ENCODE data around the gene PLEKHO1.
A peak's percentile ranks its signal among the peaks of the same experiment; 100 is the strongest.

The PLEKHO1 gene

DNA sequence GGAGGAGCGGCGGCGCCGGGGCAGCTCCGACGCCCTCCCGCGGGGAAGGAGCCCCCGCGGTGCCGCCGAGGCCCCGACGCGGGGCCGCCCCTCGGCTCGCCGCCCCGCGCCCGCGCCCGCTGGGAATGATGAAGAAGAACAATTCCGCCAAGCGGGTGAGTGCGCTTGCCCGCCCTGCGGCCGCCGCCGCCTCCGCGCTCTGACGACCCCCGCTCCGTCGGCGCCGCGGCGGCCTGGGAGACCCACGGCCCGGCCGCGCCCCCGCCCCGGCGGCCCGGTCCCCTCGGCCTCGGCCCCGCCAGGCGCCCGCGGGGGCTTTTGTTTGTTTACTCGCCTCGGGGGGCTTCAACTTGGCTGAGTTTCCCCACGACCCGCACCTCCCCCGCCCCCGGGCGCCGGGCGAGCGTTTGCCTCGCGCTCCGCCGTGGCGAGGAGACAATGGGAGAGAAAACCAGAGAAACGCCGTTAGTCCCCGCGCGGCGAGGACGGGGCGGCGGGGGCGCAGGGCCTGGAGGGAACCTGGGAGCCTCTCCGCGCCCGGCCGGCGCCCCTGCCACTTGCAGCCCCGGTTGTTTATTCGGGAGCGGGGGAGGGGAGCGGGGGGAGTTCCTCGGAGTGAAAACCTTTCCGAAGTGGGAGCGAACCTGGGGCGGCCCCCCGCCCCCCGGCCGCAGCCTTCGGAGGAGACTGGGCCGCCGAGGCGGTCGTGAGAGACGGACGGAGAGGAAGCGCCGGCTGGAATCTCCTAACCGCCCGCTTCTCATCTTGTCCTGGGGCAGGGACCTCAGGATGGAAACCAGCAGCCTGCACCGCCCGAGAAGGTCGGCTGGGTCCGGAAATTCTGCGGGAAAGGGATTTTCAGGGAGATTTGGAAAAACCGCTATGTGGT is 661 bp downstream of the PLEKHO1 start:
- DNase-seq (ENCODE audit: low read depth): peak; percentile 8

DNA sequence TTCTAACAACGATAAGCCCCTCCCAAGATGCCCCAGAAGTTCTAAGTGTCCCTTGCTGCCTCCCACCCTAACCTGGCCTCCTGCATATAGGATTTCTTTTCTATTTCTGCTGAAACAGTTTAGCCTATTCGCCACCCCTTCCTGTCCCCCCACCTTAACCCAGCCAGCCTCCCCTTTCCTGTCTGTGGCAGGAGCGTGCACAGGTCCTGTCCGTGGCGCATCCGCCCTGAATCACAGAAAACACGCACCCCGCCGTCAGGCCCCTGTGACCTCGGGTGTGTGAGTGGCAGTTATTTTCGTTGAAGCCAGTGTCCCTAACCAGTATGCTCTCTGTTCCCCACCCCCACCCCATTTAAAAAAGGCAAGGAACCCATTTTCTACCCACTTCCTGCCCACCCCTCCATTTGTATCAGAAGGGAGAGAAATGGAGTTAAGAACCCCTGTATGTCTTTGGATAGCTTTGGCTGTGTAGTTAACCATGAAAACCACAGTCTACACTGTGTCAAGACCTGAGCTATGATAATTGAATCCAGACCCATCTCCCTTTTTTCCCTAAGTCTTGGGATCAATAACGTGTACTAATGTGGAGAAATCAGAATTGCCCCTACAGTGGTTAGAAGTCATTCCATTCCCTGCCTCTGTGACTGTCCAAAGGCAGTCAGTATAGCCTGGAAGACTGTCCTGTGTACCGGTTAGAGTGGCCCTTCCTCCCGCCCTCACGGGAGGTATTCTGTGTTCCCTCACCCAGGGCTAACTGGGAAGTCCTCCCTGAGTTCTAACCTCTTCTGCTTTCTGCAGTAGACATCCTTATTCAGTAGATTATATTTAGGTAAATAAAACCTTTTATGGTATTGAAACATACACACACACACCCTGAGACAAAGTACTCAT is 1.8 kb downstream of the PLEKHO1 start:
- peak; percentile 54 for DNase-seq (ENCODE audit: low read depth)

DNA sequence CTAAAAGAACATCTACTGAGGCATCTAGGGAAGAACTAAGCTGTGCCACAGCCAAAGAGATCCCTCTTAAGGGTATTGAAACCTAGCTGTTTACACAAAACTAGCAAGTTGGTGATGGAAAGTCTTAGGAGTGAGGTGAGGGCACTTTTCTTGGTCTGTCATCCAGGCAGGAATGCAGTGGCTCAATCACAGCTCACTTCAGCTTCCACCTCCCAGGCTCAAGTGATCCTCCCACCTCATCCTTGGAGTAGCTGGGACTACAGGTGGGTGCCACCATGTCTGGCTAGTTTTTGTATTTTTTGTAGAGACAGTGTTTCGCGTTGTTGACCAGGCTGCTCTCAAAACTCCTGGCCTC is 2.4 kb downstream of the PLEKHO1 start:
- DNase-seq (ENCODE audit: low read depth): no peak

DNA sequence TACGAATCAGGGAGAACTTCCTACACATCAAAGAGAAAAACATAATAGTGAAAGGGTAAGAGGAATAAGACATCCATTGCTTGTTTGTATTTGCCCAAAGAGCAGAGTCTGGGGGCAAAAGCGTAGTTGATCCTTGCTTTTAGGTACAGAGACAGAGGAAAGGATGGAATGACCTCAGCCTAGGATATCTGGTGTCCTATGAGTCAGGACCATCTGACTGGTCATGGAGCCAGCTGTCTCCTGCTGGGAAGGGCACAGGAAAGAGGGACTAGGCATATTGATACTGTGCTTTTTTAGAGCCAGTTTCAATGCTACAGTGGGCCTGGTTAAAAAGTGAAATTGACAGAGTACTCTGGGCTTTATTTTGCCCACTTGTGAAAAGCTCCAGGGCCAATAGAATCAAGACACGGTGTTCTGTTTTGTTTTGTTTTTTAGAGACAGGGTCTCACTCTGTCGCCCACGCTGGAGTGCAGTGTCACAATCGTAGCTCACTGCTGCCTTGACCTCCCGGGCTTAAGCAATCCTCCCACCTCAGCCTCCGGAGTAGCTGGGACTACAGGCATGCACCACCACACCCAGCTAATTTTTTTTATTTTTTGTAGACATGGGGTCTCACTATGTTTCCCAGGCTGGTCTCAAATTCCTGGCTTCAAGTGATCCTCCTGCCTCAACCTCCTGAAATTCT is 3.2 kb downstream of the PLEKHO1 start:
- DNase-seq (ENCODE audit: low read depth): no peak

DNA sequence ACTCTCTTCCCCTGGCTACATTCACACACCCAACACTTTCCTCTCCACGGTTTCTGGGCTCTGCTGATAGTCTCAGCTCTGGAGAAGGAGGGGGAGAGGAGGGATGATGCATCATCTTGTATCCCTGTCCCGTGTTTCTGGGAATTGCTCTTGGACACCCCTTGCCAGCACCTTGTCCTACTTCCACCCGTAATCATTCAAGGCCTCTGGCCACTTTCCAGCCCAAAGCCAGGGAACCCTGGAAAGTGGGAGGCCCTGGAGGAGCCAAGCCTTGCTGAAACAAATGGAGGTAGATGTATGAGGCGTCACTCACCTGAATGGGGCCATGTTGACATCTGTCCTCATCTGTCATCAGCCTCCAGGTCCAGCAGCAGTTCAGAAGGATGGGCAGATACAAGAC is 4.4 kb downstream of the PLEKHO1 start:
- DNase-seq (ENCODE audit: low read depth): no peak

DNA sequence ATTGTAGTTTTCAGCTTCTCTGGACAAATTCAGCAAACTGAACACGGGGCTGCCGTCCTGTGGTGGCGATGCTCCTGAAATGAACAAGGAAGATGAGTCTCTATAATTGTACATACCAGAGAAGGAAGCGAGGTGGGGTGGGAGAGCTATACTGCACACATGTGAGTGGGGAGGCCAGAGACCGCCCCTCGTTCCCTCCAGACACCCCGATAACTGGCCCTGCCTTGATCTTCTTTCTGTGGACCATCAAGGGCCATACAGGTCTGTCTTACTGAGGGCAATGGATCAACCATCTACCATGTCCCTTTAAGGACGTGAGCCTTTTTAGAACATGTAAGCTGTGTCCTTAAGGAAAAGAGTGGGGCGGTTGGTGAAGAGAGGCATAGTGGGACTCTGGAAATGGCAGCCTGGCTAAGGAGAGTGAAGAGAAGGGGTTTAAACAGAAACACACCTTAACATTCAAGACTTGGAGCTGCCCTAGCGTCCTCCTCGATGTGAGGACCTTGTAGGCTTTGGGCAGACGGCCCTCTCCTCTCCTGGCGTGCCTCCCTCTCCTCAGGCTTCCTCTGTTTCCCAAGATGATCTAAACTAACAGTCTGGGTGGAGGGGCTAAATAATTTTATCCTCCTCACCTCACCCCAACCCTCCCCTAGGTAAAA is 5.8 kb downstream of the PLEKHO1 start:
- DNase-seq (ENCODE audit: low read depth): no peak

DNA sequence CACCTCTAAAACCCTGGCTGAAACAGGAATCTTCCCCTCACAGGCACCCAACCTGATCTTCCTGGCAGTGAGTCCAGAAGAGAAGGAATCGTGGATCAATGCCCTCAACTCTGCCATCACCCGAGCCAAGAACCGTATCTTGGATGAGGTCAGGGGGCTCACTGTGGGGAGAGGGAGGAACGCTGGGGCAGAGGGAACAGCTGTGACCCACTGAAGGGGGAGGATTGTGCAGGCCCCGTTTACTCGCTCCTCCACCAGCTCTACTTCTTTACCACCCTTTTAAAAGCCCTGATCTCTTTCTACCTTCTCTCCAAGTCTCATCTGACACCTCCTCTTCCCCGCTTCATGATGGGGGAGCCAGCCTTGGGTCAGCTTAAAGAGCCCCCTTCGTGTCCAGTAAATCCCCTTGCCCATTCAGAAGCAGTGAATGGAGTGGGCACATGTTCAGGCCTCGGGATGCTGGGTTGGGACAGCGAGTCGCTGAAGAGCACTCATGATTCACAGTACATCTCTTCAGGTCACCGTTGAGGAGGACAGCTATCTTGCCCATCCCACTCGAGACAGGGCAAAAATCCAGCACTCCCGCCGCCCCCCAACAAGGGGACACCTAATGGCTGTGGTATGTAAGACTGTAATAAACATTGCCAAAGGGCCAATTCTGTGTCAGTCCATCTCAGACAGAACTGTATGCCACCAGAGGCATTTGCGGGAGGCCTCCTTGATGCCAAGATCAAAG is 7.3 kb downstream of the PLEKHO1 start:
- no peak for DNase-seq (ENCODE audit: low read depth)

DNA sequence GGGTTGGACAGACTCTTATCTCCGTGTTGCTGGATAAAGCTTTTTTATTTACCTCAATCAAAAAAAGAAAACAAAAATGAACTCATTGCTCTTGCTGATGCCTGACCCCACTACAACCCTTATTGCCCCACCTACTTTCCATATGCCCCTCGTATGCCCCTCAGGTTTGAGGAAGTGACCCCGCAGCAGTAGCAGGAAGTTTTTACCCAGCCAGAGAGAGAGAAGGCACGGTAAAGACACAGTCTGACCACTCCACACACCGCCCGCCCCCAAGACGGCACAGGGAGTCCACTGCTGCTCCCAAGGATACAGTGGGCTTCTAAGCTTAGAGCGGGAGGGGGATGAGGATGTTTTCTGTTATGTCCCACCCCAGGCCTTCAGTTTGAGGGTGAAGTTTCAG is 9.8 kb downstream of the PLEKHO1 start:
- no peak for DNase-seq (ENCODE audit: low read depth)

DNA sequence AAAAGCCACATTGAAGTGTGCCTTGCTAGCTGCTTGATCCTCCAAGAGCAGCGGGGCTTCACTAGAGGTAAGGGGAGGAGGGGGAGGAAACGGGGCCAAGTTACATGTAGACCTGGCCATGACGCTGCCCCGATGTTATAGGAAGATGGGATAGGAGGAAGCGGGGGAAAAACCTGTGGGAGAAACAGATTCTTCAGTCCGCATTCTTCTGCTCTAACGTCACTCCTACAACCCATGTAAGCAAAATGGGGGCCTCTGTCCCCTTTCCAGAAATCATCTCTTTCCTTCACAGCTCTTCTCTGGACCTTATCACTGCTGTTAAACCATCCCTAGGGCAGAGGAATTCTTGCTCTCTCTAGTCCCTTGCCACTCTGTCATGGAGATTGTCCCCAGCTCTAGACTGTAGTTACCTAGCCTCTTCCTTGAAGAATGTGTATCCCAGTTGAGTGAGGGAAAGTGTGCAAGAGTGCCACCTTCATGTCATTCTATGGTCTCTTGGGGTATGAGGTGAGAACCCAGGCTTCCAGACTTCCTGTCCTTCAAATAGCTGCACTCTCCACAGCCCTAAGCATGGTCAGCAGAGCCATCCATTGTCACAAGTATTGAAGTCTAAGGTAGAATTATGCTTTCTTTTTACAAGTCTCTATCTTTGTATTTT is 11.4 kb downstream of the PLEKHO1 start:
- DNase-seq (ENCODE audit: low read depth): no peak

DNA sequence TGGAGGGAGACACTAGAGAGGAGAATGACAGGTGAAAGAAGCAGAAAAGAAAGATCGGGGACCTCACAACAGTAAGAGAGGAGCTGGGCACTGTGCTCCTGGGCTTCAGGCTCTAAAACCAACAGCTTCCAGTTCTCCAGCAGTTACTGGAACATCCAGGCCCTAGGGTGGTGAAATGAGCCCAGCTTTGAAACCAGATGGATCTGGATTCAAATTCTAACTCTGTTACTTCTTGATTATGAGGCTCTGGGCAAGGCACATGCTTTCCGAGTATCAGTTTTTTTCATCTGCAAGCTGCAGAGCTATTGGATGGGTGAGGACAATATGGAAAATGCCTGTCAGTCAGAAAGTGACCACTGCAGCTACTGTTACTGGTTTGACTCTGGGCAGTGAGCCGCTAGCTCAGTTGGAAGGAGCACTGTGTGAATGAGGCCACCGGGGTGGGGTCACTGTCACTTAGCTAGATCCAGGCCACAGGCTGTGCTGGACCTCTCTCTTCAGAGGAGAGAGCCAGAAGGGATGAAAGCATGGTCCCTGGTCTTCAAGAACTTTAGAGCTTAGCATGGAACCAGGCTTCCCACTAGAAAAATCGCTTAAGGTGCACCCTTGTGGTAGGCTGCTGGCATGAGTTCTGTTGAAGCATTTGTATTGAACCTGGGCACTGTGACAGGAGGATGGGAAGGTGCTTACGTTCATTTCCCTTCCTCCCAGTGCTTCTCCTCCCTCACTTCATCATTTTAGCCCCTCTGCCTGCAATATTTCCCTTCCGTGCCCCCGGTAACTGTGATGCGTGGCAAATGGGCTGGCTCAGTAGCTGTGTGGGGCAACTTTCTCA is 12.2 kb downstream of the PLEKHO1 start:
- no peak for DNase-seq (ENCODE audit: low read depth)

DNA sequence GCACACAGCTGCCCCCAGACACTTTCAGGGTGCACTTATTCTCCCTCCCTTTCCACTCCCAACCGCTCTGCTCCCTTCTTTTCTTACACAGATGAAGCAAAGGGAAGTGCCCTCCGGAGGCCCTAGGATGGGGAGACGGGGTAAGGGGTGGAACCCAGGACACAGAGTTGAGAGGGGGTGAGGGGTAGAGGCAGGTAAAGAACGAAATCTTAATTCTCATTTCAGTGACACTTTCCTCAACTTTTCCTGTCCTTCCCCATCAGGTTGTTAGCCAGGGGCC is 12.8 kb downstream of the PLEKHO1 start:
- DNase-seq (ENCODE audit: low read depth): no peak

DNA sequence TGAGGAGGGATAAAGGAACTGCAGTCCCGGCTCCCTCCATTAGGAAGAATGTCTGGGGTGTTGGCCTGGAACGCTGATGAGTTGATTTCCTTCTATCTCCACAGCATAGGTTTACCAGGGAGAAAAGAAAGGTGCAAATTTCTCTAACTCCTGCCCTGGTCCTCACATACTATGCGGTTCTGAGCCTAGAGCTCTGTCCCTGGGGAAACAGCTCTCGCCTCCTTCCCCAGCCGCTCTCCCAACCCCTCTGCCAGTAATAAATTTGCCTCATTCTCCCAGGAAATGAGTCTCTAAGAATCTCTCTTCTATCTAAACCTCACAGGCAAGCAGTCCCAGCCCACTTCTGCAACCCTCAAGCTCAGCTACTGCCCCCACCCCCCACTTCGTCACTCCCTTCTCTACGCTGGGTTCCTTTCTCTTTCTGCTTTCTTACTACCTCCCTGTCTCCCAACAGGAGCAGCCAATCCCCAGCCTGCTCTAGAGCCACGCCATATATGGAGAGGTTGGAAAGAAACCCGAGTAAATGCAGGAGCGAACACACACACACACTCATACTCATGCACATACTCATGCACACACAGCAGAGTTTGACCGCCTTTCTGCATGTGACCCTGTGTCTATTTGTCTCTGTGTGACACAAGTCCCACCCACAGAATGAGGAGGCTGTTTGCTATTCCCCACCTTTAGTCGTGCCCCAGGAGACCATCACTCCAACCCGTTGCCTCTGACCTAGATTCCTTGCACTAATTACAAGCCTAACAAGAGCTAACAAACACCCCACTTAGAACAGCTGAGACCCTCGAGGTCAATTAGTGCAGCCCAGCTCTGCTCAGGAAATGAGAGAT is 13.4 kb downstream of the PLEKHO1 start:
- DNase-seq (ENCODE audit: low read depth): no peak

DNA sequence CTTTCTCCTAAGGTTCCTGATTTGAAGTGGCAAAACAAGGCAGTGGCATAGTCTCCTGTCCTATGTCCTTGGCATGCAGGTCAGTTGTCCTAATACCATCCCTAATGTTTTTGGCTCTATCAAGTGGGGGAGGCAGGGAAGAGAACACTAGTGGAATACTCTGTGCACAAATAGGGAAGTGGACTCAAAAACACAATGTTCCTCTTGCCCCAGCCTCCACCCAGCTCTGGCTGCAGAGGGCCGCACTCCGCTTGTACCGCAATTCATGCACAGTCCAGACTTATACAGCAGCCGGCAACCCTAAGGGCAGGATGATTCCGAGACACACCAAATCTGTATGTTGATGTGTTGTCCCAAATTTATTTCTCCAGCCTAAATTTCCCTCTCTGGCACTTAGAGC is 14.5 kb downstream of the PLEKHO1 start:
- no peak for DNase-seq (ENCODE audit: low read depth)

DNA sequence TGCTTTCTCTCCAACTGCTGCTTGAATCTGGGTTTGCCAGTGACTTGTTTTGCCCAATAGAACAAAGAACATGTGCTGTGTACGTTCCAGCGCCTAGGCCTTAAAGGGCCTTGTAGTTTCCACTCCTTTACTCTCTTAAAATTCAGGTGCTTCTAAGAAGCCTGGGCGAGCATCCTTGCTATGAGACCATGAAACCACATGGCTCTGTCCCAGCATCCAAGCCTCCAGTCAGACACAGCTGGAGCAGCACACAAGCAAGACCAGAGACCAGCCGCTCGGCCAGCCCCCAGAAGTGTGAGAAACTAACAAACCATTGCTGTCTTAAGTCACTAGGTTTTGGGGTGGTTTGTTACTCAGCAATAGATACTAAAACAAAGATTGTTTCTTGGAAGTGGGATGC is 15.1 kb downstream of the PLEKHO1 start:
- DNase-seq (ENCODE audit: low read depth): no peak

DNA sequence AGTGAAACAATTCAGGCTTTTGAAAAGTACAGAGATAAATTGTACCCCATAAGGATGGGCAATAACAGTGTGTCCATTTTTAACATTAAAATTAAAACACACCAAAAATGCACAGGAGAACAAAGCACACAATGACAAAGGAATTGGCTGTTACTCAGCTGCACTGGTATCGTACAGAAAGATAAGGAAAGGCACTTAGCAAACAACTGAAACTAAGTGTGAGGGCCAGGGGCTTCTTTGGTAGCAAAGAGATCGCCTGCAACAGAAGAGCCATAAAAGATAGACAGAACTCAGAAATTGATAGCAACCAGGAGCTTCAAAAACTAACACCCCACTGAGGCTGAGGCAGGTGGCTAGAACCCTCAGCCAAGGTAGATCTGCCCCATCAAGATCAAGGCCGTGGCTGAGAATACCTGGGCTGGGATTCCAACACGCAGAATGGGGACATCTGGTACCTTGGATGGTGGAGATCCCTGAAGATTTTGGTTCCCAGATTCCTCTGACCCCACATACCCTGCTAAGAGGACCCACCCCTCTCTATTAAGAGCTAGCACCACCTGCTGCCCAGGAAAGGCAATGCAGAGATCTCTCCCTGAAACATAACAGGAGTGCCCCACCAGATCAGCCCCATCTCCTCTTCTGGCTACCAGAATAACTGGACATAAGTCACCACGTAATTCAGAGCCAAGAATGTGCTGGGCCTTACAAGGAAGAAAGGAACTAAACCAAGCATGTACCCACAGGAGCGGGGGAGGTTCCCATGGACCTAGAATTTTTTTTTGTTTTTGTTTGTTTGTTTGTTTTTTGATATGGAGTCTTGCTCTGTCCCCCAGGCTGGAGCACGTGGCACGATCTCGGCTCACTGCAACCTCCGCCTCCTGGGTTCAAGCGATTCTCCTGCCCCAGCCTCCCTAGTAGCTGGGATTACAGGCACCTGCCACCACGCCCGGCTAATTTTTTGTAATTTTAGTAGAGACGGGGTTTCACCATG is 16.2 kb downstream of the PLEKHO1 start:
- DNase-seq (ENCODE audit: low read depth): peak; percentile 15

DNA sequence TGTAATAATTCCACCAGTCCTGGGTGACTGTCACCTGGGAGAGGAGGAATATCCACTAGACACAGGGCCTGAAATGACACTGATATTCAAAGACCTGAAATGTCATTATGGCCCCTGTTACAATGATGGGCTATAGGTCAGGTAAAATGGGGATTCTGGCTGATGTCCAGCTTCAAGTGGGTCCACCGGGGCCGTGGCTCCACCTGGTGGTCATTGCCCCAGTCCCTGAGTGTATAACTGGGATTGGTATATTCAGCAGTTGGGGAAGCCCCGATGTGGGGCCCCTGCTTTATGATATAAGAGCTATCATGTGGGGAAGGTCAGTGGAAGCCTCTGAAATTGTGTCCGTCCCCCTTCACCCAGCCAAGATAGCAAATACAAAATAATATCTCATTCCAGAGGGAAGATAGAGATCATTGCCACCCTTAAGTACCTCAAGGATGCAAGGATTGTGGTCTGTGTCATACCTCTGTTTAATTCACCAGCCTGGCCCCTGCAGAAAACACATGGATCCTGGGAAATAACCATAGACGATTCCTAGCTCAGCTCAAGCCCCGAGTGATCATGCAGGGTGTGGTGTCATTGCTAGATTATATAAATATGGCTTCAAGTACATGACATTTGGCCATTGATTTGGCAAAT is 19.4 kb downstream of the PLEKHO1 start:
- DNase-seq (ENCODE audit: low read depth): peak; percentile 34

DNA sequence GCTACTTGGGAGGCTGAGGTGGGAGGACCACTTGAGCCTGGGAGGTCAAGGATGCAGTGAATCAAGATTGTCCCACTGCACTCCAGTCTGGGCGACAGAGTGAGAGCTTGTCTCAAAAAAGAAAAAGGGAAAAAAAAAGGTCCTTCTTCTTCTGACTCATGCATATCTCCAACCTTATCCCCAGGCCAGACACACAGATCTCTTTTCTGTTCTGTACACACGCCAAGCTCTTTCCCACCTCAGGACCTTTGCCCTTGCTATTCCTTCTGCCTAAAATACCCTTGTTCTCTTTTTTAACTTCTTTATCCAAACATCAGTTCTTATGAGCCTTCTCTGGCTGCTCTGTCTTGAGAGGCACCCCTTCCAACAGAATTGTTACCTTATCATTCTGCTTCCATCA is 22.1 kb downstream of the PLEKHO1 start:
- no peak for DNase-seq (ENCODE audit: low read depth)
